Progenitor cell of endocrine pancreas (in vitro differentiated cells): ENCODE results near the gene GBP2. TPM values are rescaled to one million over a fixed set of nuclear protein-coding genes. Genes with fewer than 3 reads are reported as not detected.

ENCODE experiments used
- DNase-seq: peaks from one replicate; pipeline ENCODE4 v3.0.0; 2021; ENCODE audit warnings: low spot score; ENCODE audit not compliant: unreplicated experiment
- H3K27ac Mint-ChIP-seq: 2 replicates; pipeline ENCODE4 v1.8.0; 2021; ENCODE audit warnings: mild to moderate bottlenecking, moderate library complexity, mixed read lengths
- H3K27me3 Mint-ChIP-seq: 2 replicates; pipeline ENCODE4 v1.8.0; 2021; ENCODE audit warnings: mixed read lengths
- H3K36me3 Mint-ChIP-seq: 2 replicates; pipeline ENCODE4 v1.8.0; 2022; ENCODE audit warnings: mixed read lengths; ENCODE audit not compliant: insufficient read depth
- H3K4me1 Mint-ChIP-seq: 2 replicates; pipeline ENCODE4 v1.8.0; 2021; ENCODE audit warnings: low read depth, mixed read lengths
- H3K4me3 Mint-ChIP-seq: 2 replicates; pipeline ENCODE4 v1.8.0; 2021; ENCODE audit warnings: low read depth, mild to moderate bottlenecking, moderate library complexity, mixed read lengths
- H3K9me3 Mint-ChIP-seq: 2 replicates; pipeline ENCODE4 v1.8.0; 2021; ENCODE audit warnings: low read depth, mixed read lengths
- CTCF ChIP-seq: fragments of 200-600 bp; sonication (generic); IDR thresholded peaks from one replicate; pipeline ENCODE4 v1.5.0; 2021; ENCODE audit warnings: antibody characterized with exemption, mild to moderate bottlenecking; ENCODE audit not compliant: unreplicated experiment
- total RNA-seq: library from RNA; stranded (reverse); gene quantifications from 2 replicates; pipeline ENCODE4 v1.2.1, GENCODE V29; 2021

The GBP2 gene
- total RNA-seq, 1 donor from 2014 or later, result 0.10 TPM

- Mint-ChIP-seq H3K4me1 (no peaks in the 10 kb centered on the region), H3K9me3 (no peaks in the 10 kb centered on the region), H3K27ac (no peak overlapping the region), H3K4me3 (no peak overlapping the region), H3K27me3 (no peaks in the 10 kb centered on the region), H3K36me3 (no peaks in the 10 kb centered on the region)
- TF ChIP-seq CTCF, result no peak
- no peak for DNase-seq
Measured at GRCh38 chr1:89104147-89104546, 21.8 kb downstream of the GBP2 start.

GRCh38 chr1:89102021-89102420 is 23.9 kb downstream of the GBP2 start:
- no peaks in the 10 kb centered on the region for H3K27me3 Mint-ChIP-seq
- DNase-seq, result no peak
- peaks cover 1% of the 10 kb centered on the region for H3K36me3 Mint-ChIP-seq
- H3K9me3 Mint-ChIP-seq, result peaks cover 4% of the 10 kb centered on the region
- TF ChIP-seq CTCF, result no peak
- no peaks in the 10 kb centered on the region for H3K4me1 Mint-ChIP-seq
- no peak overlapping the region for H3K4me3 Mint-ChIP-seq
- no peak overlapping the region for H3K27ac Mint-ChIP-seq

GRCh38 chr1:89100412-89100811 is 25.5 kb downstream of the GBP2 start:
- no peaks in the 10 kb centered on the region for H3K27me3 Mint-ChIP-seq
- H3K4me3 Mint-ChIP-seq, result no peak overlapping the region
- TF ChIP-seq CTCF, result no peak
- H3K4me1 Mint-ChIP-seq, result no peaks in the 10 kb centered on the region
- H3K27ac Mint-ChIP-seq, result no peak overlapping the region
- peaks cover 14% of the 10 kb centered on the region for H3K9me3 Mint-ChIP-seq
- H3K36me3 Mint-ChIP-seq, result peaks cover 3% of the 10 kb centered on the region
- no peak for DNase-seq

GRCh38 chr1:89098857-89099256 is 27.1 kb downstream of the GBP2 start:
- no peak for TF ChIP-seq CTCF
- no peaks in the 10 kb centered on the region for H3K27me3 Mint-ChIP-seq
- DNase-seq, result no peak
- peaks cover 18% of the 10 kb centered on the region for H3K9me3 Mint-ChIP-seq
- H3K4me1 Mint-ChIP-seq, result no peaks in the 10 kb centered on the region
- H3K27ac Mint-ChIP-seq, result no peak overlapping the region
- H3K4me3 Mint-ChIP-seq, result no peak overlapping the region
- peaks cover 3% of the 10 kb centered on the region for H3K36me3 Mint-ChIP-seq

GRCh38 chr1:89095737-89096136 is 30.2 kb downstream of the GBP2 start:
- Mint-ChIP-seq H3K27me3 (no peaks in the 10 kb centered on the region), H3K36me3 (peaks cover 3% of the 10 kb centered on the region), H3K4me1 (no peaks in the 10 kb centered on the region), H3K4me3 (no peak overlapping the region), H3K27ac (no peak overlapping the region), H3K9me3 (peaks cover 18% of the 10 kb centered on the region)
- no peak for TF ChIP-seq CTCF
- no peak for DNase-seq
